Fibroblast of pulmonary artery (primary cell): Measurements from ENCODE around the gene CNTD1.
A peak's percentile ranks its signal among the peaks of the same experiment; 100 is the strongest.

Source experiments
- DNase-seq: peaks from one replicate; pipeline ENCODE4 v3.0.0-alpha.2; 2010; ENCODE audit warnings: low read depth
- H3K4me3 ChIP-seq: replicated peaks from 2 replicates; pipeline ENCODE4 v1.5.1; 2011; ENCODE audit warnings: low read depth, mild to moderate bottlenecking, control low read depth, low read length, moderate library complexity
- CTCF ChIP-seq: IDR thresholded peaks from 2 replicates; pipeline ENCODE4 v1.5.1; 2011; ENCODE audit warnings: mild to moderate bottlenecking, control low read depth, low read length, inconsistent platforms; ENCODE audit errors: missing control alignments

CNTD1 gene

GRCh38 chr17:42796066-42796758 is 2.4 kb upstream of the CNTD1 start:
- no peak for DNase-seq
- no peak for TF ChIP-seq CTCF
- no peak overlapping the region for H3K4me3 ChIP-seq

GRCh38 chr17:42797067-42798007 is 1.3 kb upstream of the CNTD1 start:
- no peak for DNase-seq

GRCh38 chr17:42798011-42798382 is 664 bp upstream of the CNTD1 start:
- TF ChIP-seq CTCF: no peak
- DNase-seq: no peak
- H3K4me3 ChIP-seq: peak overlapping the region; percentile 78

More at GRCh38 chr17:42797067-42798007, 1.3 kb upstream of the CNTD1 start:
- peak overlapping the region; percentile 78 for H3K4me3 ChIP-seq
- no peak for TF ChIP-seq CTCF

- H3K4me3 ChIP-seq: no peak overlapping the region
- DNase-seq: no peak
- TF ChIP-seq CTCF: no peak
These were observed 4.6 kb downstream of the CNTD1 start for GRCh38 chr17:42803074-42803883.

- H3K4me3 ChIP-seq: no peak overlapping the region
- no peak for DNase-seq
- no peak for TF ChIP-seq CTCF
These were observed 6.3 kb downstream of the CNTD1 start for GRCh38 chr17:42804918-42805367.

- no peak overlapping the region for H3K4me3 ChIP-seq
- no peak for TF ChIP-seq CTCF
- no peak for DNase-seq
These were observed 7.6 kb downstream of the CNTD1 start for GRCh38 chr17:42806249-42806648.
